SK-N-SH treated with all-trans-retinoic acid at 6 μM for 48 hours (cell line): ENCODE data around the gene PNPLA7.

Source experiments
- ARNTL ChIP-seq: fragments of 450-650 bp; formaldehyde crosslinking; IDR thresholded peaks from 2 replicates; pipeline ENCODE4 v1.5.0; 2020; ENCODE audit warnings: low read depth, mild to moderate bottlenecking, moderate library complexity, borderline replicate concordance
- CREB5 ChIP-seq: fragments of 250-450 bp; sonication (Bioruptor Pico); IDR thresholded peaks from 2 replicates; pipeline ENCODE4 v1.5.1; 2020; ENCODE audit warnings: low read depth, mild to moderate bottlenecking, moderate library complexity
- CSDC2 ChIP-seq: fragments of 250-450 bp; sonication (Bioruptor Pico); IDR thresholded peaks from 2 replicates; pipeline ENCODE4 v1.5.0; 2020; ENCODE audit warnings: mild to moderate bottlenecking, moderate library complexity
- CSRNP3 ChIP-seq: fragments of 250-450 bp; sonication (Bioruptor Pico); IDR thresholded peaks from 2 replicates; pipeline ENCODE4 v1.5.1; 2021; ENCODE audit warnings: mild to moderate bottlenecking, moderate library complexity
- ESRRG ChIP-seq: fragments of 250-450 bp; sonication (Bioruptor Pico); IDR thresholded peaks from 2 replicates; pipeline ENCODE4 v1.6.1; 2021; ENCODE audit warnings: mild to moderate bottlenecking
- GLIS3 ChIP-seq: fragments of 250-450 bp; sonication (Bioruptor Pico); IDR thresholded peaks from 2 replicates; pipeline ENCODE4 v1.5.0; 2020; ENCODE audit warnings: mild to moderate bottlenecking, moderate library complexity
- SNAI2 ChIP-seq: fragments of 250-450 bp; sonication (Bioruptor Pico); IDR thresholded peaks from 2 replicates; pipeline ENCODE4 v1.5.0; 2020; ENCODE audit warnings: mild to moderate bottlenecking, moderate library complexity
- TCF4 ChIP-seq: fragments of 250-450 bp; sonication (Bioruptor Pico); IDR thresholded peaks from 2 replicates; pipeline ENCODE4 v1.8.0; 2021; ENCODE audit warnings: mild to moderate bottlenecking, moderate library complexity, borderline replicate concordance
- TOX ChIP-seq: fragments of 250-450 bp; sonication (Bioruptor Pico); IDR thresholded peaks from 2 replicates; pipeline ENCODE4 v1.8.0; 2021; ENCODE audit warnings: mild to moderate bottlenecking, moderate library complexity, borderline replicate concordance
- ZC3H10 ChIP-seq: fragments of 250-450 bp; sonication (Bioruptor Pico); IDR thresholded peaks from 2 replicates; pipeline ENCODE4 v1.5.1; 2021; ENCODE audit warnings: mild to moderate bottlenecking, moderate library complexity
- ZFP3 ChIP-seq: fragments of 250-450 bp; sonication (Bioruptor Pico); IDR thresholded peaks from 2 replicates; pipeline ENCODE4 v1.5.0; 2020; ENCODE audit warnings: mild to moderate bottlenecking, moderate library complexity
- ZFP30 ChIP-seq: fragments of 450-650 bp; formaldehyde crosslinking; IDR thresholded peaks from 2 replicates; pipeline ENCODE4 v1.5.0; 2022; ENCODE audit warnings: mild to moderate bottlenecking, moderate library complexity
- TF ChIP-seq, protein P1 (sequence below): fragments of 250-450 bp; sonication (Bioruptor Pico); IDR thresholded peaks from 2 replicates; pipeline ENCODE4 v1.8.0; 2021; ENCODE audit warnings: low read depth, mild to moderate bottlenecking, moderate library complexity, borderline replicate concordance
- TF ChIP-seq, protein P2 (sequence below): fragments of 250-450 bp; sonication (Bioruptor Pico); IDR thresholded peaks from 2 replicates; pipeline ENCODE4 v1.8.0; 2020; ENCODE audit warnings: mild to moderate bottlenecking, moderate library complexity, borderline replicate concordance

DNA sequence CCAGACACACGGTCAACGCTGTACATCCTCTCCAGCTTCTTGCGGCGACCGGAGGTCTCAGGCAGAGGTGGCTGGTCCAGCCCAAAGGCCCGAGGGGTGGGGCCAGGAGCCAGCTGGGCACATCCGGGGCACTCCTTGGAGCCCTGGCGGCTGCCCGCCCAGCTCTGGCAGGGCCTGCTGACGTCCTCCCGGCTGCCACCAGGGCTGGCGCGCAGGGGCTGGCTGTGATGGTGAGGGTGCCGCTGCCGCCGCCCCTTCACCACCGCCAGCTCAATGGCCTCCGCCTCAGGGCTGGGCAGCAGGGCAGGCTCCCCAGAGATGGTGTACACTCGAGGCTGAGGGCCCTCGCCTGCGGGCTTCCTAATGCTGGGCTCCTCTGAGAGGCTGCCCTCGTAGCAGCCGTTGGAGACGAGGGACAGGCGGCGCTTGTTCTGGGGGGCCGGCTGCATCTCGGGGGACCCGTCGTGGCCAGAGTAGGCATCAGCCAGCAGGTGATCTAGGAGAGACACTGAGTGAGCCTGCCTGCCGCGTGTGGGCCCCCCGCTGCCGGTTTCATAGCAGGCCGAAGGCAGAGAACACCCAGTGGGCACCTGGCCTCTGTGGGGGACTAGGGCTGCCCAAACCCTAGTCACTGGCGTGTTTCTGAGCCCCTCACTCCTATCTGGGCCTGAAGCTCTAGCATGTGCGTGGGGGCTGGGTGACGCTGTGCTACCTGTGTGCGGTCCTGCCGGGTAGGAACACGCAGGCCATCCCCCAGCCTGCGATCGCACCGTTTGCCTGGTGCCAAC lies 92.6 kb downstream of the PNPLA7 start:
- no peak for TF ChIP-seq ZFP30 (CRISPR knock-in tag)
- no peak for TF ChIP-seq ZFP3 (CRISPR knock-in tag)
- no peak for TF ChIP-seq CSRNP3 (CRISPR knock-in tag)
- TF ChIP-seq, protein P1, sequence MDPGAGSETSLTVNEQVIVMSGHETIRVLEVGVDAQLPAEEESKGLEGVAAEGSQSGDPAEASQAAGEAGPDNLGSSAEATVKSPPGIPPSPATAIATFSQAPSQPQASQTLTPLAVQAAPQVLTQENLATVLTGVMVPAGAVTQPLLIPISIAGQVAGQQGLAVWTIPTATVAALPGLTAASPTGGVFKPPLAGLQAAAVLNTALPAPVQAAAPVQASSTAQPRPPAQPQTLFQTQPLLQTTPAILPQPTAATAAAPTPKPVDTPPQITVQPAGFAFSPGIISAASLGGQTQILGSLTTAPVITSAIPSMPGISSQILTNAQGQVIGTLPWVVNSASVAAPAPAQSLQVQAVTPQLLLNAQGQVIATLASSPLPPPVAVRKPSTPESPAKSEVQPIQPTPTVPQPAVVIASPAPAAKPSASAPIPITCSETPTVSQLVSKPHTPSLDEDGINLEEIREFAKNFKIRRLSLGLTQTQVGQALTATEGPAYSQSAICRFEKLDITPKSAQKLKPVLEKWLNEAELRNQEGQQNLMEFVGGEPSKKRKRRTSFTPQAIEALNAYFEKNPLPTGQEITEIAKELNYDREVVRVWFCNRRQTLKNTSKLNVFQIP = no peak
- no peak for TF ChIP-seq ARNTL (CRISPR knock-in tag)
- TF ChIP-seq TCF4 (CRISPR knock-in tag) = no peak
- TF ChIP-seq CSDC2 (CRISPR knock-in tag) = no peak
- TF ChIP-seq GLIS3 (CRISPR knock-in tag) = no peak
- TF ChIP-seq, protein P2, sequence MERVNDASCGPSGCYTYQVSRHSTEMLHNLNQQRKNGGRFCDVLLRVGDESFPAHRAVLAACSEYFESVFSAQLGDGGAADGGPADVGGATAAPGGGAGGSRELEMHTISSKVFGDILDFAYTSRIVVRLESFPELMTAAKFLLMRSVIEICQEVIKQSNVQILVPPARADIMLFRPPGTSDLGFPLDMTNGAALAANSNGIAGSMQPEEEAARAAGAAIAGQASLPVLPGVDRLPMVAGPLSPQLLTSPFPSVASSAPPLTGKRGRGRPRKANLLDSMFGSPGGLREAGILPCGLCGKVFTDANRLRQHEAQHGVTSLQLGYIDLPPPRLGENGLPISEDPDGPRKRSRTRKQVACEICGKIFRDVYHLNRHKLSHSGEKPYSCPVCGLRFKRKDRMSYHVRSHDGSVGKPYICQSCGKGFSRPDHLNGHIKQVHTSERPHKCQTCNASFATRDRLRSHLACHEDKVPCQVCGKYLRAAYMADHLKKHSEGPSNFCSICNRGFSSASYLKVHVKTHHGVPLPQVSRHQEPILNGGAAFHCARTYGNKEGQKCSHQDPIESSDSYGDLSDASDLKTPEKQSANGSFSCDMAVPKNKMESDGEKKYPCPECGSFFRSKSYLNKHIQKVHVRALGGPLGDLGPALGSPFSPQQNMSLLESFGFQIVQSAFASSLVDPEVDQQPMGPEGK = no peak
- TF ChIP-seq SNAI2 = no peak
- no peak for TF ChIP-seq CREB5 (CRISPR knock-in tag)
- TF ChIP-seq ESRRG (CRISPR knock-in tag) = no peak
- TF ChIP-seq ZC3H10 (CRISPR knock-in tag) = no peak
- no peak for TF ChIP-seq TOX (CRISPR knock-in tag)
